ENCODE measurements around the gene COBL.

DNA sequence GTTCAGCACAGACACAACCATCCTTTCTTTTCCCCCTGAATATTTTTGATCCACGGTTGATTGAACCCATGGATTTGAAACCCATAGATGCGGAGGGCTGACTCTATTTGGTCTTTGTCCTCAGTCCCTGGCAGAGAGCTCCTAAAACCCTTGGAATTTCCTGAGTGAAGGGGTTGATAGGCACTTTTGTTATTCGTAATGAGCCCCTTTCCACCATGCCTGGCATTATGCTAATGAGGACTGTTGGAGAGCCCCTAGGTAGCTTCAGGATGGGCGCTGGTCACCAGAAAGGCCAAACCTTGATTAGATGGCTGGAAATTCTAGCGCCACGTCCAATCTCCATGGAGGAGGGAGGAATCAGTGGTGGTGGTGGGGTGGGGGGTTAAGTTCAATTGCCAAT, 328.1 kb downstream of the COBL start:
- TF ChIP-seq, protein P1, sequence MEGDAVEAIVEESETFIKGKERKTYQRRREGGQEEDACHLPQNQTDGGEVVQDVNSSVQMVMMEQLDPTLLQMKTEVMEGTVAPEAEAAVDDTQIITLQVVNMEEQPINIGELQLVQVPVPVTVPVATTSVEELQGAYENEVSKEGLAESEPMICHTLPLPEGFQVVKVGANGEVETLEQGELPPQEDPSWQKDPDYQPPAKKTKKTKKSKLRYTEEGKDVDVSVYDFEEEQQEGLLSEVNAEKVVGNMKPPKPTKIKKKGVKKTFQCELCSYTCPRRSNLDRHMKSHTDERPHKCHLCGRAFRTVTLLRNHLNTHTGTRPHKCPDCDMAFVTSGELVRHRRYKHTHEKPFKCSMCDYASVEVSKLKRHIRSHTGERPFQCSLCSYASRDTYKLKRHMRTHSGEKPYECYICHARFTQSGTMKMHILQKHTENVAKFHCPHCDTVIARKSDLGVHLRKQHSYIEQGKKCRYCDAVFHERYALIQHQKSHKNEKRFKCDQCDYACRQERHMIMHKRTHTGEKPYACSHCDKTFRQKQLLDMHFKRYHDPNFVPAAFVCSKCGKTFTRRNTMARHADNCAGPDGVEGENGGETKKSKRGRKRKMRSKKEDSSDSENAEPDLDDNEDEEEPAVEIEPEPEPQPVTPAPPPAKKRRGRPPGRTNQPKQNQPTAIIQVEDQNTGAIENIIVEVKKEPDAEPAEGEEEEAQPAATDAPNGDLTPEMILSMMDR (IDR thresholded peaks at IDR 0.05), result no peak
- TF ChIP-seq POLR2AphosphoS5 (IDR thresholded peaks at IDR 0.05), result no peak
- no peak for TF ChIP-seq POLR2A (IDR thresholded peaks at IDR 0.05)
